ENCODE data around the gene TMEM115.

Gene TMEM115

DNA sequence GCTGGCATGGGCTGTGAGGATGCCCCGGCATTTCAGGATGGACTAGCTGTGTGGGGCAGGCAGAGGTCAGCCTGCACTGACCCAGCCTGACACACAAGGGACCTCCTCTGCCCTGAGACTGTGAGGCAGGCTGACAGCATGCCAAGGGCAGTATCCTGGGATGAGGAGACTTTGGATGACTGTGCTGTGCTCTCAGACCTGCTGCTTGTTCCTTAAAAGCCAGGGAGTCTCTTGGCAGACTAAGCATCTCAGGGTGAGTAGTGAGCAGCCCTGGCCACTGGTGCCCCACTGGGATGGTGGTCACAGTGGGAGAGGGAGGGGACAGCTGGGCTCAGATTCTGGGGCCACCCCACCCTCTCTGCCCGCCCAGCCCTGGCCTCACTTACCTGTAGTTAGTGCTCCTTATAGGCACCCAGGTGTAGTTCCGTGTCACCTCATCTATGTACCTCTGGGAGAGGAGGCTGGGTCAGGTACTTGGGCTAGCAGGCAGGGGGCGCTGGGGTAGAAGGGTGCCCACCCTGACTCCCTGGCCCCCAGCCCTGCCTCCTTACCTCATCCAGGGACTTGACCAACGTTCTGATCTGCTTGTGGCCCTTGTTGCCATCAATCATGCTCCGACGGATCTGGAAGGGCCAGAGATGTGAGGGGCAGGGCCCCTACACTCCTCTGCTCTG, 16.1 kb upstream of the TMEM115 start:
- DNase-seq: peak; percentile 82

DNA sequence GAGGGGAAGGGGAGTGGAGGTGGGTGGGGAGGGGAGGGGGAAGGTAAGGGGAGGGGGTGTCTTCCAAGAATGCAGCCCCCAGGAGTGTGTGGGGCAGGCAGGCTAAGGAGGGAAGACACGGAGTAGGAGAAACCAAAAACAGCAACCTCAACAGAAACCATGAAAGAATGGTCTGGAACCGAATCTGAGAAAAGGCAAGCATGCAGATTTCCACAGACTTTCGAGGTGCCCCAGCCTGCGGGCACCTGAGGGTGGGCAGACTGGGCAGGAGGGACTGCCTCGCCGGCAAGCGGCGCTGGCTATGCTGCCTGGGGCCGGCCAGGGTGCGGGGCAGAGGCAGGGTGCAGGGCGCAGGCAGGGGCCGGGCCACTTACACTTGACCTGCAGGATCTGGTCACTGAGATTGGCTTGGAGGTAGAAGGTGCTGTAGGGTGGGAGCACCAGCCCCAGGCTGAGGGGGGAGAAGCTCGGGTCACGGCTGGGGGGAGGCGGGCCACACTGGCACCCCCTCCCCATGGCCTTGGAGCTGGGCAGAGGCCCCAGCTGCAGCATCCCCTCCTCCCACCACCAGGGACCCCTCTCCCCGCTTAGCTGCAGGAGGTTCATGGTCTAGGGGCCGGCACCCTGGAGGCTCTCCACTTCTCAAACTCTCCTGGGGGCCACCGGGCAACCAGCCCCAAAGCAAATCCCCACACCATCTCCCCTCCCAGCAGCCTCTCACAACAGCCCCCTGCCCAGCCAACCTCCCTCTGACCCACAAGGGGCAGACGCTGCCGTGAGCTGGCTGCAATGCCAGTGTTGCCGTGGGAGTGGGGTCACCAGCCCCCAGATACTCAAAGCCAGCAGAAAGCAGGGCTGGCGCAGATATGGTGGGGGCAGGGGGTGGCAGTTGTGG, 15.3 kb upstream of the TMEM115 start:
- DNase-seq: no peak

DNA sequence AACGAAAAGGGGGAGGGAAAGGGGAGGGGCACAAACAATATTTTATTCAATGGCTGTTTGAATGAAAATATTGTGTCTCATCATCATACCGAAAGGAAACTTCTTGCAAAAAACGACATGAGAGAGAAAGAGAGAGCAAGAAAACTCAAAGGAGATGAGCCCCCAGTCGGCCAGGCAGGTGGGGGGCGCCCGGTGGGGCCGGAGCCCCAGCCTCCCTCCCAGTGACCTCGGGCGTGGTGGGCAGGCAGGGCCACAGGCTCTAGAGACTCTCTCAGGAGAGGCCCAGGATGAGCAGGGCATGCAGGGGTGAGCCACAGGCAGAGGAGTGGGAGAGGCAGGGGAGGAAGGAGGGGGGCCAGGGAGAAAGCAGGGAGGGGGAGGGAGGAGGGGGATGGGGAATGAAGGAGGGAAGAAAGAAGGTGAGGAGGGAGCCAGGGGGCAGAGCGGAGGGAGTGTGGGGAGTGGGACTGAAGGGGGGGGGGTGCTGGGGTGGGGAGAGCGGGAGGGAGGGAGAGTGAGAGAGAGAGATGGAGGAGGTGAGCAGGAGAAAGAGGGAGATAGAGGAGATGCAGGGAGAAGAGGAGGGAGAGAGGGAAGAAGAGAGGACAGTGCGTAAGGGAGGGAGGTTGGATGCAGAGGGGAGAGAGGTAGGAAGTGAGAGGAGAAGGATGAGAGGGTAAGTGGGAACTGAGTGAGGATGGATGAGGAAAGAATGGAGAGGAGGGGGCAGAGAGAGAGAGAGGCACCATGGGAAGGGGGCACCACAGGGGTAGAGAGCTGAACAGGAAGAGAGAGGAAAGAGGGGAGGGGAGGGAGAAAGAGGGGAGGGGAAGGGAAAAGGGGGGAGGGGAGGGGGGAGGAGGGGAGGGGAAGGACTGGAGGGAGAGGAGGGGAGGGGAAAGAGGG, 14.1 kb upstream of the TMEM115 start:
- no peak for DNase-seq

DNA sequence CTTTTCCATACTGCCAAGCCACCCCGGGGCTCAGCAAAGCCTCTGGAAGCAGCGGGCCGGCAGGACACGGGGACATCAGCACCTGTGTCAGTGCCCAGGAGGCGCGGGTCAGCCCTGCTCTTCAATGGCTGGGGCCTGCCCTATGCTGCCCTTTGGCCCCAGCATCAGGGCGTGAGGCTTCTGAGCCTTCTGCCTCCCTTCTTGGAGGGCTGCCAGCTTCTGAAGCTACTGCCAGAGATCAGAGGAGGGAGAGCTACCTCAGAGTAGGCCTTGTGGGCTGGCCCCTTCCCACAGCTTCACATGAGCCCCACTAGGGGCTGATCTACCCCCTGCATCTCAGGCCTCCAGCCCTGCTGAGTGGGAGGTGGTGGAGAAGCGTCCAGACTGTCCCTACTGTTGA, 13.0 kb upstream of the TMEM115 start:
- DNase-seq: no peak

DNA sequence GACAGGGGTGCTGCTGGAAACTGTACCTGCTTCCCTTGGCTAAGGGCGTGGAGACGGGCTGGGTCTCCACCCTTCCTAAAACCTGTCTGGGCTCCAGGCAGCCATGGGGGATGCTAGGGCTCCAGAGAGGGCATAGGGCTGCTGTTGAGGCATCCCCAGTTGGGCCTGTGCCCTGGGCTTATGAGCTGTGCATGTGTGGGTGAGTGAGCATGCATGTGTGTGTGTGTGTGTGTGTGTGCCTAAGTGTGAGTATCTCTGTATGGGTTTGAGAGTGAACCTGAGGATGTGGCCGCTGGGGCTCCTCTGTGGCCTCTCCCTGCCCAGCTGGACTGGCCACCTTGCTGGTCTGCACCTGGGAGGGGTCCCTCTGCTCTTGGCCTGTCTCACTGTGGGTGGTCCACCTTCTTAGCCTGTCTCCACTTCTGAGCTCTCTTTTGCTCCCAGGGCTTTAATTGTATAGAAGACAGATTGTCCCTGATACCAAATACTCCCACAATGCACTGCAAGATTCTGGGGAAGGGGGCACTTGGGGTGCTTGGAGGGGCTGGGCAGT, 11.9 kb upstream of the TMEM115 start:
- no peak for DNase-seq

DNA sequence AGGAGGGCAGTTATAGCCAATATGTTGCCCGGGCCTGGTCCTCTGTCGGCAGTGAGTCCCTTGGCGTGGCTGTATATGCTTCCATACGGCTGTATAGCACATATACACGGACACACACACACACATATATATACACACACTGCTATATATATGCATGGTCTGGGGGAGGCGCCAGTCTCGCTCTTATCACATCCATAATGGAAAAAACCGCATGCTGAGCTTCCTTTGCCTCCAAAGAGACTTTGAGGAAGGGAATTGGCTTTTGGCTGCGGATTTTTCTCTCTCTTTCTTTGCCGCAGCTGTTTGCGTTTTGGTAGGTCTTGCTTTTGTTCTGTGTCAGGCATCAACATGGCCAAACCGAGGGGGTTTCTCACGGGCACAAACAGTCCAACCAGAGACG, 11.3 kb upstream of the TMEM115 start:
- DNase-seq: peak; percentile 83

DNA sequence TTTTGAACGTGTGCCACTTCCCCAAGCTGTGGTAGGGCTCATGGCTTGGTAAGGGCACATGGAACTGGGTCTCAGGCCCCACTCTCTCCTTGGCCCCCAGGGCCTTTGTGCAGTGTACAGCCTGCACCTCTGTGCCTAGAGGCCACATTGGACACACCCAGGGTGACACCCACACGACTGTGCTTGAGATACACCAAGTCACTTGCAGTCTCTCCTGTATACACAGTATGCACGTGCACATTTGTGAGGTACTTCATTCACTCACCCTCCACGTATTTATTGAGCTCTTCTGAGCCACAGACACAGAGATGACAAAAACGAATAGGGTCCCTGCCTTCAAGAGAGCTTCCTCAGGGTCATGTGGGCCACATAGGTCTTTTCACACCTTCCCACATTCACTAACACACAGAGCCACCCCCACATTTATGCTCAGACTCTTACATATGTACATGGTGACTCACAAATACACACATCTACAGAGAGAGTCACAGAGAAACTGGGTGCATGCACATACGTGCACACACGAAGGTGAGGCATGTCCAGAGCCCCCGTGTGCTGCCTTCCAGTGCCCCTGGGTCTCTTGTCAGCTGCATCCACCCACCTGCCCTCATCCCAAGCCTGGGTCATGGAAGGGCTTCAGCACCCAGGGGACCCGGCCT, 9.8 kb upstream of the TMEM115 start:
- DNase-seq: no peak

DNA sequence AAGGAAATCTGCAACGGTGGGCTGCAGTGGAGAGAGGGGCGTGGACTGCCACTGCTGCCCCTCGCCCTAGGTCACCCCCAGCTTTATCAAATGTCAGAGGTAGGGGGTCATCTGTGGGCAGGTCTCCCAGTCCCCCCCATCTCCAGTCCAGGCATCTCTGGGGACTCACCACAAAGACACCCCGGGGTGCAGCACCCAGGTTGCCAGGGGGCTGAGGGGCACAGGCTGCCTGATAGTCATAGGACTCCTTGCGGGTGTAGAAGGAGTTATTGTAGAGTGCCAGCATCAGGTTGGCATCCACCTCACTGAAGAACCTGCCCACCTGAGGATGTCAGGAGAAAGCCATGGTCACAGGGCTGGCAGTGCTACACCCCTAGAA, 6.5 kb upstream of the TMEM115 start:
- no peak for DNase-seq

DNA sequence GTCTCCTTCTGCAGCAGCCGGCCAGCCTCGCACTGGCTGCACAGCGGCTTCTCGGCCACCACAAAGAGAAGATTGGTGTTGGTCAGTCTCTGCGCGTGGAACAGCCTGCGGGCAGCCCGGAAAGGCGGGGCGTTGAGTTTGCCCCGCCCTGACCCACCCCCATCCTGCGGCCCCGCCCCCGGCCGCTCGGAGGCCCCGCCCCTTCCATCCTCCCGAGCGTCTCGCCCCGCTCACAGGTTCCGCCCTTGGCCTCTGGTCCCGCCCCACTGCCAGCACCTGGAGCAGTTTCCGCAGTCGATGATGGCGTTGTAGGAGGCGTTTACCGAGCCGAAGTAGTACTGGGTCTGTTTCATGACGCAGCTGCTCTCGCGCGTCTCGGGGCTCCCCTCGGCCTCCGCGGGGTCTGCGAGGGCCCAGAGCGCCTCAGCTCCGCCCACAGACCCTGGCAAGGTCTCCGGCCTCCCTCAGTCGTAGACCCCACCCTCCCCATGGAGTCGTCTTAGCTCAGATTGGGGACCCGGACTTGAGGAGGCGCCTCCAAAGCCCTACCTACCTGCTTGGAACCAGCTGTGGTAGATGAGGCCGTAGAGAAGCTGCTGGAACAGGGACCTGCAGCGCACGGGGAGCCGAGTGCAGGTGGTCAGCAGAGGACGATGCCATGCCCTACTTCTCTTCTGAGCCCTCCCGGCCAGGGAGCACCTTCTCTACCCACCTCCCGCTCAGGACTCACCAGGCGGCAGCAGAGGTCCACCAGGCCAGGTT, 5.9 kb upstream of the TMEM115 start:
- DNase-seq: peak; percentile 93

DNA sequence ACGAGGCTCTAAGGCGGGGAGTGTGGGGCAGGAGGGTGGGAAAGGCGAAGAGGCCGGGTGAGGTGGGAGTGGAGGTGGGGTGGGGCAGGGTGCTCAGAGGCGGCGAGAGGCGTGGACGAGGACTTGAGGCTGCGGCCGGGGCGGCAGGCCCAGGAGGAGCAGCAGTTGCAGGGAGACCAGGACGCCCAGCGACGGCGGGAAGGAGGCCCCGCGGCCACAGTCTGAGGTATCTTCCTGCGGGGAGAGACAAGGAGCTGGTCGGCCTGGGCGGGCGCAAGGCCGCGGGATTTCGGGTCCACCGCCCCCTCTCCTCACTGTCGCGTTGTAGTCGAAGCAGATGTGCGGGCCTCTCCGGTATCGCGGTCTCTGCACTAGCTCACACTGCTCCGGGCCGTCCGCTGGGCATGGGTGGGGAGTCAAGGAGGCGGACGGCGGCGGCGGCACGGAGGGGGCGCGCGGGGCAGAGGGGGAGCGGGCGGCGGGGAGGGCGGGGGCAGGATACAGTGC, 5.3 kb upstream of the TMEM115 start:
- DNase-seq: no peak

DNA sequence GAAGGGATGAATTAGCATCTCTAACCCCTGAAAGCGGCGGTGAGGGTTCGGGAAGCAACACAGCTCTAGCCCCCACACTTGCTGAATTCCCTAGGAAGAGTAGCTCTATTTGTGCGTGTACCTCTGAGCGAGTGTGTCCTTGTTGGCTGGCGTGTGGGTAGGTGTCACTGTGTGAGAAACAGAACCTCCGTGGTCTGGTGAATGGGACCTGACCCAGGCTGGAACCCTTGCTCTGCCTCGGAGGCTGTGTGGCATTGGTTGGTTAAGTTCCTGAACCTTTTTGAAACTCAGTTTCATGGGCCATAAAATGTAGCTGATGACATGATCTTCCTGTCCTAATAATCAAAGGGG, 414 bp upstream of the TMEM115 start:
- DNase-seq: no peak

DNA sequence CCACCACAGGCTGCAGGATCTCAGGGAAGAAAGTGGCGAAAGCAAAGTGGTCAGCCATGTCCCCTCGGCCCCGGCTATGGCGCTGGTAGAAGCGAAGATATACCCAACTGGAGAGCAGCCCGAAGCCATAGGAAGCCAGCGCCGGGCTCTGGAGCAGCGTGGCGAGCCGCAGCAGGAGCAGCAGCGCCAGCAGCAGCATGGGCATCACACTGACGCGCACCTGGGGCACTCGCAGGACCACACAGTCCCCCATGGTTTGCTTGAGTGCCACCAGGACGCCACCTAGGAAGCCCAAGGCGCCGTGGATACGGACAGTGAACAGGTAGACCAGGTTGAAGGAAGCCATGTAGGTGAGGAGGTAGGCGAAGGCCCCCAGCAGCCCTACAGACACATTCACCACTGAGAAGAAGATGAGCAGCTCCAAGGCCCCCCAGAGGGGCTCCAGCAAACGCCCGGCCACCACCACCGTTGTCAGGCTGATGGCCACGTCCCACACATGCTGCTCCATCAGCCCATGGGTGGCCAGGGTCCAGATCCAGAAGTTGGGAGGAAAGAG, 888 bp downstream of the TMEM115 start:
- no peak for DNase-seq

DNA sequence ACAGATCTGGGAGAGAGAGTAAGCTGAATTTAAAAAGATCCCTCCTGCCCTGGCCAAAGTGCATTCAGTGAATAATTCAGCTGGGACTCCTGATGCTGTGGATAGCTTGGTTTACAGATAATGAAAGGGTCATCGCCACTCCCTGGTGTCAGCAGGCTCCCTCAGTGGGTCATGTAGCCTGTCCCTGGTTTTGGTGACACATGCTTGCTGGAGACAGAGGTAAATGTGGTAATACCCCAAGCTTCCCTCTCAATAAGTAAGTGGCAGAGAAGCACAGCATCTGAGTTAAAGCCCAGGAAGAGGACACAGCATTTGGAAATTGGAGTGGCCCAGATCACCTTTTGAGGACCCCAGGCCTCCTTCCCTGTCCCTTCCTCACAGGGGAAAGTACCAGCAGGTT, 1.8 kb downstream of the TMEM115 start:
- DNase-seq: no peak

DNA sequence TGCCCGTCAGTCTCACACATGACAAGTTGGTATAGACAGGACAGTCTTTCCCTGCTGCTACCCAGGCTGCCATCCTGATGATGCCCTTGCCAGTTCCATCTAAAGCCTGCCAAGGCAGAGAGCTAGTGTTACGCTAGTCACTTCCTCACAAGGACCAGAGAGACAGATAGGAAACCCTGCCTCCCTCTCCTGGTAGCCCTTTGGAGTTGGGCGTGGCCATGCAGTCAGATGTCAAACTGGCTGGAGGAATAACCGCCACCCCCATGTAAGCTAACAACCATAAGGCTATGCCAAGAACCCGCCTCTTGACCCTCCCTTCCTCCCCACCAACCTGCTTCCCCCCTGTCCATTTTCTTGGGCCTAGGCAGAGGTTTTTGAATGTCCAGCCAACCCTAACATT, 2.8 kb downstream of the TMEM115 start:
- DNase-seq: no peak

DNA sequence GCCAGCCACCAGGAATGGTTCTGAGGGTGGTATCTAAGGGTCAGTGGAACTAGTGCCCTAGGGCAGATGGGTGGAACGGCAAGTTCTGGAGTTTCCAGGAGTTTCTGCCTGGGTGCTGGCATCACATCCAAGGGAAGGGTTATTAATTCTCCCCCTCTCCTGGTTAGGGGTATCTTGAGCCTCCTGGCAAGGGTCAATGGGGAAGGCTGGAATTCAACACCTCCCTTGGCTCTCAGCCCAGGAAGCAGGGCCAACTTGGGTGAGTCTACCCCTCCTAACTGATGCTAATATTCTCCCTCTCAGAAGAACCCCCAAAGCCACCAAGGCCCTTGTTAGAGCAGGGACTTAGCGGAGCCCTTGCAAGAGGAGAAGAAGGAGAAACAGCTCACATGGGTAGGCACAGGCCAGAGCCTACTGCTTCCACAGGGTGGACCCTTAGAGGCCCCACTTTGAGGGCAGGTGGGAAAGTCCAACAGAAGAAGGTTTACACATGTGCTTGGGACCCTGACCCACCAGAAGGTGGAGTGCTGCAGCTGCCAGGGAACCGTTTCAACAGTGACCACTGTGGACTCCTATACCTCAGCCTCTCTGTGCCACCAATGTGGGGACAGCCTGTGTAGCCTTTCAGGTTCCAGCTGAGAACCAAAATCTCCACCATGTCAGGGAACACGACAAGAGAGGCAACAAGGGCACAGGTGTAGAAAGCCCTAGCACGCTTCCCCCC, 3.3 kb downstream of the TMEM115 start:
- no peak for DNase-seq

DNA sequence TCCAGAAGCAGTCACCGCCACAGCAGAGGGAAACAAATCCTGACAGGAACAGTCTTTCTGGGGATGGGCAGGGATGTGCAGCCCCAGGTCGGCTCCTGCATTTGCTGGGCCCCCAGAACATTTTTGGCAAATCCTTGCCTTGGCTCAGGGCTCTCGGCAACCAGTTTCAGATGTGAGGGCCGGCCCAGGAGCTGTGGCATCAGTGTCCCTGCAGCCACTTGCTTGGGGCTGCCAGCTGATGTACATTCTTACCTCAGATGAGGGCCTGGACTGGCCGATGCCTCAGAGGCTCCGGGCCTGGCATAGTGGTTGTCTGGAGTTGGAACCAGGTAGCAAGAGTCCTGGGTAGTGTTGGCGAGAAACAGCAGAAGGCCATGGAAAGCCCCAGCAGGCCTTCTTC, 4.5 kb downstream of the TMEM115 start:
- no peak for DNase-seq

DNA sequence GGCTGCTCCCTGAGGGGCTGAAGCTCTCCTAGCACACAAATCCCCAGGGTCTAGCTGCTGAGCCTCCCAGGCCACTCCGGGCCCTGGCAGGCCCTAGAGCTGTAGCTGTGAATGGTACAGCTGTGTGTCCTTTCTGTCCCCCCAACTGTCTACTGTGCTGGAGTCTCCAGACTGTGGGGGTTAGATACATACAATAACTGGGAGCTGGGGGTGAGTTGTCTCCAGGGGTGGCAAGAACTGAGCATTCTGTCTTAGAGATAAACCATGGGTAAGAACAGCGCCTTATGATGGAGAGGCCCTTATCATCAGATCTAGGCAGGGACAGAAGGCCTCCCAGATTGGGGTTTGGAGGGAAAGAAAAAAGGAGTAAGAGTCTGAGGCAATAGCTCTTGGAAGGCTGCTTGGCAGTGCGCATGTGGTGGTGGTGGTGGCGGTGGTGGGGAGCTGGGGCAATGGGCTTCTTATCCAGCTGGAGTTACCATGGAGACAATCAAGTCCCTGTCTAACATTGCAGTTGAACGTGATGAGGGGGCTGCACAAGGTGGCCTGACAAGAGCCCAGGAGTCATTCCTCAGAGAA, 5.0 kb downstream of the TMEM115 start:
- DNase-seq: no peak

DNA sequence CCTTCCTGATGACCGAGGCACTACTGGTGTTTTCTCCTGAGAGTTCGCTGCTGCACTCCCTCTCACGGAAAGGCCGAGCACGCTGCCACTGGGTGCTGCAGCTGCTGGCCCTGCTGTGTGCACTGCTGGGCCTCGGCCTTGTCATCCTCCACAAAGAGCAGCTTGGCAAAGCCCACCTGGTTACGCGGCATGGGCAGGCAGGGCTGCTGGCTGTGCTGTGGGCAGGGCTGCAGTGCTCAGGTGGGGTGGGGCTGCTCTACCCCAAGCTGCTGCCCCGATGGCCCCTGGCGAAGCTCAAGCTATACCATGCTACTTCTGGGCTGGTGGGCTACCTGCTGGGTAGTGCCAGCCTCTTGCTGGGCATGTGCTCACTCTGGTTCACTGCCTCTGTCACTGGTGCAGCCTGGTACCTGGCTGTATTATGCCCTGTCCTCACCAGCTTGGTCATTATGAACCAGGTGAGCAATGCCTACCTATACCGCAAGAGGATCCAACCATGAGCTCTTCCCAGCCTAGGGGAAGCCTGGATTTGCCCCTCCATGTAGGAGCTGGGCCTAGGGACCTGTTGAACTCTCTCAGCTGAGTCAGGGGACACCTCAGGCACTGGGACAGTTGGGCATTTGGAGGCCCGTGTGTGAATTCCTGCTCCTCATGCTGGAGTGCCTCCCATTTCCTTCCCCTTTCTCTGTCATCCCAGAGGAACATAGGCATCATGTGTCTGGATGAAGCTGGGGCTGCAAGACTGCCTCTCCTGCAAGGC, 5.9 kb downstream of the TMEM115 start:
- DNase-seq: no peak

DNA sequence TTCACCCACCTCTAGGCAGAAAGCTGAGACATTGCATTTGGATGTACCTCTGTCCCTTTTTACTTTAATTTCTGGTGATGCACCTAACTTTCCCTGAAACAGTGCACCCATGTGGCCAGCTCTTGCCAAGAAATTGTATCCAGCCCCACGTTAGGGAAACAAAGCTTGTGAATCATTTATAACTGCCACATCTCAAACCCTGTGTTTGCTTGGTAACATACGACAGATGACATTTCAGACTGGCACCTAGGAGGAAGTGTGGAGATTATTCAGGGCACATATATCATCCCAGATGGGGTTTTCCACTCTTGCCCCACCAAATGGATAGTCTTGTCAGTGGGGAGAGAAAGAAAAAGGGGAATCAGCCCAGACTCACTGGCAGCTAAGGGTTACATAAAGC, 6.5 kb downstream of the TMEM115 start:
- DNase-seq: no peak

DNA sequence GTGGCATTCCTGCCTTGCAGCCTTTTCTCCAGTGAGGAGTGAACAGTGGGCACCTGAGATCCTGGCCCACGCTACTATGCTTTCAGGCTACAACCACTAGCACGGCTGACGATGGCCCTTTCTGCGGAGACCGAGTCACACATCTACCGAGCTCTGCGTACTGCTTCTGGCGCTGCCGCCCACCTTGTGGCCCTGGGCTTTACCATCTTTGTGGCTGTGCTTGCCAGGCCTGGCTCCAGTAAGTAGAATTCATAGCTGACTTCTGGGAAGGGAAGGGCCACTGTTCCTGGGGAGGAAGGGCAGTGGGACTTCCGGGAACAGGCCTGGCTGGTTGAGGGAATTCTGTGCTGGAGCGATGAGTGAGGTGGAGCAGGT, 8.0 kb downstream of the TMEM115 start:
- no peak for DNase-seq
